GM23248 (cell line): ENCODE measurements around the gene HGD. TPM values are rescaled to one million over a fixed set of nuclear protein-coding genes. Genes with fewer than 3 reads are reported as not detected.

Experiments used
- DNase-seq: peaks from one replicate; pipeline ENCODE4 v3.0.0-alpha.2; 2015
- H2AFZ ChIP-seq: fragments of 200-600 bp; sonication (generic); 2 replicates; pipeline ENCODE4 v1.6.1; 2016; ENCODE audit warnings: antibody characterized with exemption
- H3F3A ChIP-seq: fragments of 200-600 bp; sonication (generic); 2 replicates; pipeline ENCODE4 v1.6.1; 2016; ENCODE audit warnings: mild to moderate bottlenecking, antibody characterized with exemption, mixed run types; ENCODE audit not compliant: insufficient read depth
- H3K27ac ChIP-seq: fragments of 200-600 bp; sonication (generic); 2 replicates; pipeline ENCODE4 v1.5.1; 2016; ENCODE audit warnings: mild to moderate bottlenecking
- H3K27me3 ChIP-seq: fragments of 200-600 bp; sonication (generic); replicated peaks from 2 replicates; pipeline ENCODE4 v1.6.1; 2016; ENCODE audit warnings: mild to moderate bottlenecking; ENCODE audit not compliant: insufficient read depth
- H3K36me3 ChIP-seq: fragments of 200-600 bp; sonication (generic); 2 replicates; pipeline ENCODE4 v1.6.1; 2016; ENCODE audit warnings: low read depth, mild to moderate bottlenecking
- H3K4me1 ChIP-seq: fragments of 200-600 bp; sonication (generic); 2 replicates; pipeline ENCODE4 v1.6.1; 2016; ENCODE audit warnings: mild to moderate bottlenecking; ENCODE audit not compliant: insufficient read depth
- H3K4me2 ChIP-seq: fragments of 200-600 bp; sonication (generic); one replicate; pipeline ENCODE4 v1.6.1; 2016; ENCODE audit warnings: mild to moderate bottlenecking; ENCODE audit not compliant: unreplicated experiment
- H3K4me3 ChIP-seq: fragments of 200-600 bp; sonication (generic); 2 replicates; pipeline ENCODE4 v1.5.1; 2016; ENCODE audit warnings: mild to moderate bottlenecking
- H3K79me2 ChIP-seq: fragments of 200-600 bp; sonication (generic); 2 replicates; pipeline ENCODE4 v1.6.1; 2016; ENCODE audit warnings: mild to moderate bottlenecking; ENCODE audit not compliant: insufficient read depth
- H3K9ac ChIP-seq: fragments of 200-600 bp; sonication (generic); 2 replicates; pipeline ENCODE4 v1.6.1; 2016; ENCODE audit warnings: mild to moderate bottlenecking
- H3K9me2 ChIP-seq: fragments of 200-600 bp; sonication (generic); 2 replicates; pipeline ENCODE4 v1.6.1; 2016; ENCODE audit warnings: mixed run types, mild to moderate bottlenecking, moderate library complexity; ENCODE audit not compliant: insufficient read depth
- H3K9me3 ChIP-seq: fragments of 200-600 bp; sonication (generic); one replicate; pipeline ENCODE4 v1.6.1; 2017; ENCODE audit warnings: low read depth
- H4K20me1 ChIP-seq: fragments of 200-600 bp; sonication (generic); 2 replicates; pipeline ENCODE4 v1.6.0; 2016; ENCODE audit not compliant: insufficient read depth
- EZH2 ChIP-seq: fragments of 200-600 bp; sonication (generic); IDR thresholded peaks from 2 replicates; pipeline ENCODE4 v1.6.1; 2018; ENCODE audit warnings: antibody characterized with exemption, mild to moderate bottlenecking; ENCODE audit not compliant: insufficient read depth, poor library complexity, severe bottlenecking
- EZH2phosphoT487 ChIP-seq: fragments of 200-600 bp; sonication (generic); IDR thresholded peaks from 2 replicates; pipeline ENCODE4 v1.6.1; 2018; ENCODE audit warnings: antibody characterized with exemption, moderate library complexity, mild to moderate bottlenecking, low read depth; ENCODE audit not compliant: insufficient read depth
- WGBS, 2 experiments: methylation state at CpG; one replicate each; pipeline ENCODE4 v1.1.6; 2015 to 2017; ENCODE audit warnings: low lambda C conversion rate in 2 of 2, low coverage in 1 of 2; ENCODE audit errors: missing lambda C conversion rate in 2 of 2; 5-methylcytosine and 5-hydroxymethylcytosine counted together
- in situ Hi-C: fragments of 300-500 bp; cut with MboI; formaldehyde crosslinking; loops from 2 replicates; pipeline ENCODE4 v1.15.0; 2020
- polyA plus RNA-seq: library from polyadenylated mRNA; unstranded; fragments of >200 nt; fragmentation: Nextera tagmentation; extraction: Ambion mirVana; gene quantifications from 2 replicates; pipeline ENCODE4 v1.2.1, GENCODE V29; 2016
- total RNA-seq: library from RNA; depleted of rRNA; stranded (reverse); fragments of >200 nt; shearing (Covaris generic); gene quantifications from 2 replicates; pipeline ENCODE4 v1.2.3, GENCODE V29; 2014

The HGD gene
- total and polyA plus RNA-seq, 2 experiments from 2014 or later, result not detected

GRCh38 chr3:120615847-120616609 is 66.0 kb downstream of the HGD start:
- in situ Hi-C loops, result no loop called here
- Histone ChIP-seq H2AFZ (peak overlapping the region; percentile 90), H3K36me3 (no peaks in the 10 kb centered on the region), H3K27me3 (no peaks in the 10 kb centered on the region), H3K4me1 (peaks cover 6% of the 10 kb centered on the region), H4K20me1 (no peaks in the 10 kb centered on the region), H3K79me2 (no peaks in the 10 kb centered on the region), H3K9me2 (no peaks in the 10 kb centered on the region), H3K4me3 (0 out of 2 replicates have a peak overlapping the region, but pooled peaks have one; percentile 2), H3K9me3 (no peaks in the 10 kb centered on the region), H3K4me2 (peak overlapping the region; percentile 38), H3K27ac (peak overlapping the region; percentile 72), H3K9ac (peak overlapping the region; percentile 54; the same call in 1 of the 2 replicates), H3F3A (no peaks in the 10 kb centered on the region)
- peak; percentile 81 for DNase-seq
- TF ChIP-seq EZH2phosphoT487 (no peak), EZH2 (no peak)
- 42 to 48% methylated on average over 13 of the region's 13 CpGs for WGBS, 2 experiments

DNA sequence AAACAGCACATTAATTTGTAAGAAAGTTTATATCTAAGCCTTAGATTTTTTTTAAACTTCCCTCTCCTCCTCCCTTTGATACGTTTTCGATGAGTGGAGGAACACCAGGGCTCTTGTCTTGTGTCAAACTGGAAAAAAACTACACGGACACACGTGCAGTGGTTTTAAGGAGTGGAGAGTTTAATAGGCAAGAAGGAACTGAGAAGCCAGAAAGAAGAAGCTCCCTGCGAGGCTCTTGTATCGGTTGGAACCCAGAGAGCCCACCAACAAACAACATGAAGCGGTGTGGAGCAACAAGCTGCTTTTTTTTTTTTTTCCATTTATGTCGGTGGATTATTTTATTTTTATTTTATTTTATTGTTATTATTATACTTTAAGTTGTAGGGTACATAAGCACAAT is 67.3 kb downstream of the HGD start:
- H3K4me3 ChIP-seq, result no peak overlapping the region
- no peak overlapping the region for H3K9ac ChIP-seq
- H3K36me3 ChIP-seq, result no peaks in the 10 kb centered on the region
- H3K4me2 ChIP-seq, result no peak overlapping the region
- H3K9me3 ChIP-seq, result no peaks in the 10 kb centered on the region
- no peak for DNase-seq
- WGBS, 2 experiments, result 52 to 61% methylated on average over 8 of the region's 8 CpGs
- no peaks in the 10 kb centered on the region for H3K9me2 ChIP-seq
- peak overlapping the region; percentile 53; the same call in 1 of the 2 replicates for H2AFZ ChIP-seq
- no peaks in the 10 kb centered on the region for H3K27me3 ChIP-seq
- H4K20me1 ChIP-seq, result no peaks in the 10 kb centered on the region
- TF ChIP-seq EZH2, result no peak
- no peak for TF ChIP-seq EZH2phosphoT487
- no peaks in the 10 kb centered on the region for H3K79me2 ChIP-seq
- H3K4me1 ChIP-seq, result peaks cover 6% of the 10 kb centered on the region
- no peak overlapping the region for H3K27ac ChIP-seq
- no peaks in the 10 kb centered on the region for H3F3A ChIP-seq
- in situ Hi-C loops, result no loop called here

DNA sequence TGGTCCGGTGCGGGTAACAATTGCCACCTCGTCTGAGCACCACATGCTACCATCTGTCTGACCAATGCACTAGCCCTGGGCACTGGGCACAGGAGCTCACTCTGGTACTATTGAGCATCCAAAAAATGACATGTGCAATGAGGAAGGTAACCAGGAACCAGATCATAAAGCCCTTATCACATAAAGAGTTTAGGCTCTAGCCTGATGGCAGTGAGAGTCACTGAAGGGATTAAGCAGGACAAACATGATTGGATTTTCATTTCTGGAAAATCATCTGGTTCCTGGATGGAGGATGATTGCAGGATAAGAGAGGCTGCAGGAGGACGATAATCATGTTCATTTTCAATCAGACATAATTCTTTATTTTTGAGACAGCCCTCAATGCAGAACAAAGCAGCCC is 73.5 kb downstream of the HGD start:
- WGBS, 2 experiments, result 78 to 85% methylated on average over 4 of the region's 4 CpGs
- H3K27me3 ChIP-seq, result no peaks in the 10 kb centered on the region
- H3K79me2 ChIP-seq, result no peaks in the 10 kb centered on the region
- in situ Hi-C loops, result no loop called here
- TF ChIP-seq EZH2phosphoT487, result no peak
- H3K4me1 ChIP-seq, result no peaks in the 10 kb centered on the region
- no peak for DNase-seq
- no peaks in the 10 kb centered on the region; the same call in 1 of the 2 replicates for H3F3A ChIP-seq
- H4K20me1 ChIP-seq, result no peaks in the 10 kb centered on the region
- no peaks in the 10 kb centered on the region for H3K9me3 ChIP-seq
- H3K36me3 ChIP-seq, result no peaks in the 10 kb centered on the region
- H3K9ac ChIP-seq, result no peak overlapping the region
- no peak overlapping the region for H2AFZ ChIP-seq
- no peaks in the 10 kb centered on the region for H3K9me2 ChIP-seq
- H3K4me3 ChIP-seq, result no peak overlapping the region
- no peak overlapping the region for H3K27ac ChIP-seq
- H3K4me2 ChIP-seq, result no peak overlapping the region

- H4K20me1 ChIP-seq, result no peaks in the 10 kb centered on the region
- no peaks in the 10 kb centered on the region for H3K9me3 ChIP-seq
- H3K27me3 ChIP-seq, result no peaks in the 10 kb centered on the region
- in situ Hi-C loops, result no loop called here
- no peak overlapping the region for H3K27ac ChIP-seq
- TF ChIP-seq EZH2 (no peak), EZH2phosphoT487 (no peak)
- H3K4me2 ChIP-seq, result no peak overlapping the region
- no peak for DNase-seq
- no peak overlapping the region for H2AFZ ChIP-seq
- H3K9me2 ChIP-seq, result no peaks in the 10 kb centered on the region
- H3K79me2 ChIP-seq, result no peaks in the 10 kb centered on the region
- peaks cover 20% of the 10 kb centered on the region for H3F3A ChIP-seq
- no peak overlapping the region for H3K4me3 ChIP-seq
- H3K36me3 ChIP-seq, result peaks cover 15% of the 10 kb centered on the region
- no peaks in the 10 kb centered on the region for H3K4me1 ChIP-seq
- H3K9ac ChIP-seq, result no peak overlapping the region
Measured at GRCh38 chr3:120604784-120605183, 77.3 kb downstream of the HGD start.

DNA sequence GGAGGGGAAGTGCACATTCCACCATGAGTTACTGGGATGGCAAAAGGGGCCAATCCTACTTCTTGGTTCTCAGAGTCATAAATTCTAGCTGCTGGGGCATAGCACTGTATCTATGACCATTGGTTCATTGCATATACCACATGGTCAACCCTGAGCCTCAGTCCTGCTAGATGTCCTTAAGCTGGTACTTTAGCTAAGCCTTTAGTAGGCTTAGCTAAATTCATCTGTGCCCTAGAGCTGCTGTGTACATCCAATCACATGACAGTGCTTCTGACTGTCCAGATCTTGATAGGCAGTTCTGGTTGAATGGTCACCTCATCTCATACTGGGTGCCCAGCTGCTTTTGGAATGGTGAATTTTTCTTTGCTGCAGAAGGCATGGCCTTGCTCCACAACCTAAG is 77.7 kb downstream of the HGD start:
- in situ Hi-C loops, result no loop called here
- peaks cover 15% of the 10 kb centered on the region for H3K36me3 ChIP-seq

More for the DNA sequence above, 77.7 kb downstream of the HGD start:
- Histone ChIP-seq H3K9ac (no peak overlapping the region), H3K9me2 (no peaks in the 10 kb centered on the region), H3K4me2 (no peak overlapping the region), H3K79me2 (no peaks in the 10 kb centered on the region), H2AFZ (no peak overlapping the region), H4K20me1 (no peaks in the 10 kb centered on the region), H3K27me3 (no peaks in the 10 kb centered on the region), H3K4me3 (no peak overlapping the region), H3K27ac (no peak overlapping the region), H3K9me3 (no peaks in the 10 kb centered on the region), H3F3A (peaks cover 24% of the 10 kb centered on the region), H3K4me1 (no peaks in the 10 kb centered on the region)
- no peak for TF ChIP-seq EZH2phosphoT487
- no peak for DNase-seq
